SKM-1 treated with dmso at 0.1 percent for 144 hours (cell line): ENCODE measurements around the gene DLG1.
A peak's percentile ranks its signal among the peaks of the same experiment; 100 is the strongest.

ENCODE experiments used
- DNase-seq: peaks from one replicate; lab custom pipeline; 2025; ENCODE audit not compliant: unreplicated experiment; lab: John Stamatoyannopoulos, UW

Gene DLG1

GRCh38 chr3:197002701-197003454 is 295.5 kb downstream of the DLG1 start:
- peak; percentile 66 for DNase-seq

GRCh38 chr3:197001972-197002700 is 296.3 kb downstream of the DLG1 start:
- DNase-seq, result no peak

GRCh38 chr3:197001106-197001971 is 297.1 kb downstream of the DLG1 start:
- DNase-seq, result no peak

GRCh38 chr3:197000211-197000610 is 298.2 kb downstream of the DLG1 start:
- no peak for DNase-seq

GRCh38 chr3:196998966-196999760 is 299.2 kb downstream of the DLG1 start:
- DNase-seq, result no peak

GRCh38 chr3:196997311-196997710 is 301.1 kb downstream of the DLG1 start:
- no peak for DNase-seq

GRCh38 chr3:196996454-196997265 is 301.8 kb downstream of the DLG1 start:
- DNase-seq, result no peak

GRCh38 chr3:196995646-196996355 is 302.6 kb downstream of the DLG1 start:
- no peak for DNase-seq

- no peak for DNase-seq
These were observed 303.4 kb downstream of the DLG1 start for GRCh38 chr3:196995027-196995426.

GRCh38 chr3:196994056-196994455 is 304.4 kb downstream of the DLG1 start:
- no peak for DNase-seq
